Heart left ventricle (tissue), 13 donors: ENCODE results near the gene TNP2.

Experiments used
- POLR2A ChIP-seq, 2 donors: fragments of 450-650 bp; IDR thresholded peaks; one replicate each; pipeline ENCODE4 v1.6.1; 2017; ENCODE audit warnings: antibody characterized with exemption in 2 of 2, mild to moderate bottlenecking in 2 of 2, moderate library complexity in 2 of 2
- TF ChIP-seq, protein P1 (sequence below), 12 donors: fragments of 200-600 bp; sonication (generic) in 4 of 12; IDR thresholded peaks; one replicate each; pipeline versions ENCODE4 v1.5.0 to v1.8.0; 2018 to 2022; ENCODE audit warnings: antibody characterized with exemption in 12 of 12, mild to moderate bottlenecking in 5 of 12
- donor health status: ischemic (EF 13 %, LVEDD 7.1; RV severe dilation, severe dysfunction).
- donor health status: DM: no; HTN: yes; CAD: no.
- donor health status: DM: no; HTN: no; CAD: no.
- donor health status: ischemic (EF 25% LVEDD 6.9; RV normal size, moderate dysfunction).
- donor health status: ischemic (EF 25% LVEDD 5.7; RV mildly dilated, moderate dysfunction).
- donor health status: ischemic (EF 35%, LVEDD 5.7; RV mildly dilated, moderate dysfunction).
- donor health status: nonischemic (EF 11% LVEDD 7.7; RV severe dilation, severe dysfunction).
- donor health status: DM: yes; HTN: yes; CAD: no.
- donor health status: PGD.
- donor health status: ischemic (EF 29% LVEDD 5.4; RV normal size, mild dysfunction).
- donor health status: nonischemic (EF 23%, LVEDD 6.1; RV moderate dilation, normal function).

DNA sequence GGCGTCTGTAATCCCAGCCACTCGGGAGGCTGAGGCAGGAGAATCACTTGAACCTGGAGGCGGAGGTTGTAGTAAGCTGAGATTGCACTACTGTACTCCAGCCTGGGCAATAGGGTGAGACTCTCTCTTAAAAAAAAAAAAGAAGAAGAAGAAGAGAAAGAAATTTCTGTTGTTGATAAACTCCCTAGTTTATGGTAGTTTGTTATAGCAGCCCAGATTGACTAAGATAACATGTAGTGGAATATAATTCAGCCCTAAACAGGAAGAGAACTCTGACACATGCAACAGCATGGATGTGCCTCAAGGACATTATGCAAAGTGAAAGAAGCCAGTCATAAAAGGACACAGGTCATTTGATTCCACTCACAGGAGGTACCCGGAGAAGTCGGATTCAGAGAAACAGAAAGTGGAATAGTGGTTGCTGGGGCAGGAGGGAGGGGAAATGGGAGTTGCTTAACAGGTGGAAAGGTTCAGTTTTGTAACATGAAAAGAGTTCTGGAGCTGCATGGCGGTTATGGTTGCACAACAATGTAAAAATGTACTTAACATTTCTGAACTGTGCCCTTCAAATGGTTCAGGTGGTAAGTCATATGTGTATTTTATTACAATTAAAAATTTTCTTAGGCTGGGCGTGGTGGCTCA, 38.0 kb upstream of the TNP2 start:
- TF ChIP-seq, protein P1, sequence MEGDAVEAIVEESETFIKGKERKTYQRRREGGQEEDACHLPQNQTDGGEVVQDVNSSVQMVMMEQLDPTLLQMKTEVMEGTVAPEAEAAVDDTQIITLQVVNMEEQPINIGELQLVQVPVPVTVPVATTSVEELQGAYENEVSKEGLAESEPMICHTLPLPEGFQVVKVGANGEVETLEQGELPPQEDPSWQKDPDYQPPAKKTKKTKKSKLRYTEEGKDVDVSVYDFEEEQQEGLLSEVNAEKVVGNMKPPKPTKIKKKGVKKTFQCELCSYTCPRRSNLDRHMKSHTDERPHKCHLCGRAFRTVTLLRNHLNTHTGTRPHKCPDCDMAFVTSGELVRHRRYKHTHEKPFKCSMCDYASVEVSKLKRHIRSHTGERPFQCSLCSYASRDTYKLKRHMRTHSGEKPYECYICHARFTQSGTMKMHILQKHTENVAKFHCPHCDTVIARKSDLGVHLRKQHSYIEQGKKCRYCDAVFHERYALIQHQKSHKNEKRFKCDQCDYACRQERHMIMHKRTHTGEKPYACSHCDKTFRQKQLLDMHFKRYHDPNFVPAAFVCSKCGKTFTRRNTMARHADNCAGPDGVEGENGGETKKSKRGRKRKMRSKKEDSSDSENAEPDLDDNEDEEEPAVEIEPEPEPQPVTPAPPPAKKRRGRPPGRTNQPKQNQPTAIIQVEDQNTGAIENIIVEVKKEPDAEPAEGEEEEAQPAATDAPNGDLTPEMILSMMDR (IDR thresholded peaks at IDR 0.05) = no peak
- no peak for TF ChIP-seq POLR2A (IDR thresholded peaks at IDR 0.05)
